HL-60/S4 treated with phorbol 12-myristate 13-acetate at 8.2 ng/mL for 4 days and 3 days (cell line): ENCODE results near the gene ACSF2.
"Not testable (repeated sequence)": the region's sequence is repeated elsewhere in the genome, so short reads cannot be mapped to it uniquely, and the experiment has no call there.

Experiments used
- in situ Hi-C: fragments of 300-500 bp; cut with MboI; formaldehyde crosslinking; loops from 2 replicates; pipeline ENCODE4 v1.15.0; 2022; ENCODE audit warnings: low sequenced_read_pairs

ACSF2 gene

GRCh38 chr17:50406578-50406977 lies 19.4 kb upstream of the ACSF2 start:
- in situ Hi-C loops: no loop called here

- in situ Hi-C loops: no loop called here
Measured at GRCh38 chr17:50407921-50408320, 18.1 kb upstream of the ACSF2 start.

- in situ Hi-C loops: no loop called here
Measured at GRCh38 chr17:50412188-50412732, 13.8 kb upstream of the ACSF2 start.

- in situ Hi-C loops: no loop called here
Measured at GRCh38 chr17:50414808-50415207, 11.2 kb upstream of the ACSF2 start.

GRCh38 chr17:50419577-50419976 lies 6.4 kb upstream of the ACSF2 start:
- in situ Hi-C loops: not testable (repeated sequence)

- in situ Hi-C loops: no loop called here
Measured at GRCh38 chr17:50420419-50421112, 5.5 kb upstream of the ACSF2 start.

GRCh38 chr17:50421308-50422051 lies 4.5 kb upstream of the ACSF2 start:
- in situ Hi-C loops: no loop called here

GRCh38 chr17:50422738-50423137 lies 3.3 kb upstream of the ACSF2 start:
- in situ Hi-C loops: no loop called here

GRCh38 chr17:50423553-50424159 lies 2.4 kb upstream of the ACSF2 start:
- in situ Hi-C loops: no loop called here

GRCh38 chr17:50424246-50424995 lies 1.6 kb upstream of the ACSF2 start:
- in situ Hi-C loops: no loop called here

- in situ Hi-C loops: no loop called here
Measured at GRCh38 chr17:50424996-50425681, 879 bp upstream of the ACSF2 start.

- in situ Hi-C loops: no loop called here
Measured at GRCh38 chr17:50426472-50426782, 409 bp downstream of the ACSF2 start.

- in situ Hi-C loops: no loop called here
Measured at GRCh38 chr17:50426814-50427787, 1.1 kb downstream of the ACSF2 start.

- in situ Hi-C loops: not testable (repeated sequence)
Measured at GRCh38 chr17:50428126-50428525, 2.1 kb downstream of the ACSF2 start.

GRCh38 chr17:50428831-50429424 lies 2.9 kb downstream of the ACSF2 start:
- in situ Hi-C loops: no loop called here

GRCh38 chr17:50429793-50430192 lies 3.8 kb downstream of the ACSF2 start:
- in situ Hi-C loops: no loop called here

- in situ Hi-C loops: no loop called here
Measured at GRCh38 chr17:50430821-50431618, 5.0 kb downstream of the ACSF2 start.

- in situ Hi-C loops: no loop called here
Measured at GRCh38 chr17:50432125-50432762, 6.2 kb downstream of the ACSF2 start.
